B cell (primary cell): Measurements from ENCODE around the gene CHN1. TPM values are rescaled to one million over a fixed set of nuclear protein-coding genes. Genes with fewer than 3 reads are reported as not detected.

Experiments used
- ATAC-seq: fragments of 200-7000 bp; cut with Tn5 transposase; one replicate; pipeline ENCODE4 v1.10.0; 2021; ENCODE audit warnings: low read depth, mild to moderate bottlenecking, moderate number of reproducible peaks, moderate library complexity
- CTCF ChIA-PET: fragments of 350-600 bp; sonication (Branson Sonifier 250); formaldehyde crosslinking; loops from one replicate; lab custom pipeline; 2021; ENCODE audit warnings: antibody characterized with exemption, inconsistent platforms; lab: Charles Lee
- POLR2A ChIA-PET: fragments of 350-600 bp; sonication (Branson Sonifier 250); formaldehyde crosslinking; loops from one replicate; lab custom pipeline; 2021; ENCODE audit warnings: antibody characterized with exemption; lab: Charles Lee
- DNase-seq: peaks from one replicate; pipeline ENCODE4 v3.0.0; 2013
- H2AFZ ChIP-seq: 2 replicates; pipeline ENCODE4 v1.6.1; 2012; ENCODE audit warnings: mild to moderate bottlenecking, low read depth, low read length; ENCODE audit not compliant: insufficient read depth, poor library complexity, severe bottlenecking
- H3K27ac ChIP-seq, 2 donors: 1 replicate in 1 of 2; 2 replicates in 1 of 2; pipeline ENCODE4 v1.5.1; 2012 to 2013; ENCODE audit warnings: low read length in 2 of 2, mild to moderate bottlenecking in 2 of 2, moderate library complexity in 1 of 2
- H3K27me3 ChIP-seq, 4 experiments: fragments of 200-600 bp in 1 of 4; sonication (generic) in 1 of 4; replicated peaks in 1 of 4; 1 replicate in 2 of 4; 2 replicates in 2 of 4; pipeline versions ENCODE4 v1.6.1 to v1.7.0; 2013 to 2016; ENCODE audit warnings: low read length in 3 of 4, mild to moderate bottlenecking in 2 of 4, mixed read lengths in 1 of 4, moderate library complexity in 1 of 4; ENCODE audit not compliant: insufficient read depth in 4 of 4, control insufficient read depth in 3 of 4; ENCODE audit errors: control extremely low read depth in 1 of 4
- H3K36me3 ChIP-seq, 2 experiments: replicated peaks in 1 of 2; 1 replicate in 1 of 2; 2 replicates in 1 of 2; pipeline versions ENCODE4 v1.6.1 to v1.7.1; 2013; ENCODE audit warnings: low read length in 1 of 2; ENCODE audit not compliant: insufficient read depth in 2 of 2, control insufficient read depth in 1 of 2; ENCODE audit errors: control extremely low read depth in 1 of 2, extremely low read depth in 1 of 2
- H3K4me1 ChIP-seq, 2 donors: fragments of 200-600 bp in 1 of 2; sonication (generic) in 1 of 2; 1 replicate in 1 of 2; 2 replicates in 1 of 2; pipeline versions ENCODE4 v1.5.1 to v1.6.1; 2013 to 2017; ENCODE audit warnings: low read length in 2 of 2; ENCODE audit not compliant: control insufficient read depth in 2 of 2, insufficient read depth in 2 of 2
- H3K4me2 ChIP-seq: replicated peaks from 2 replicates; pipeline ENCODE3; 2012; ENCODE audit warnings: mild to moderate bottlenecking, low read depth, low read length; ENCODE audit not compliant: poor library complexity, severe bottlenecking
- H3K4me3 ChIP-seq, 5 experiments: fragments of 200-600 bp in 1 of 5; sonication (generic) in 1 of 5; 1 replicate in 3 of 5; 2 replicates in 2 of 5; pipeline versions ENCODE4 v1.5.1 to v1.7.0; 2011 to 2016; ENCODE audit warnings: low read length in 4 of 5, mild to moderate bottlenecking in 4 of 5, low read depth in 2 of 5, control low read depth in 1 of 5, moderate library complexity in 1 of 5; ENCODE audit not compliant: insufficient read depth in 1 of 5; ENCODE audit errors: control extremely low read depth in 1 of 5, extremely low read depth in 1 of 5
- H3K79me2 ChIP-seq: fragments of 200-600 bp; sonication (generic); one replicate; pipeline ENCODE4 v1.6.0; 2016; ENCODE audit warnings: low read length; ENCODE audit not compliant: control insufficient read depth, insufficient read depth
- H3K9ac ChIP-seq: fragments of 200-600 bp; sonication (generic); 2 replicates; pipeline ENCODE4 v1.6.1; 2017; ENCODE audit warnings: mild to moderate bottlenecking, low read length, moderate library complexity
- H3K9me3 ChIP-seq, 3 donors: one replicate each; pipeline versions ENCODE4 v1.6.1 to v1.7.1; 2013; ENCODE audit warnings: low read length in 2 of 3; ENCODE audit not compliant: control insufficient read depth in 2 of 3, insufficient read depth in 1 of 3; ENCODE audit errors: control extremely low read depth in 1 of 3
- H4K20me1 ChIP-seq: 2 replicates; pipeline ENCODE4 v1.6.0; 2012; ENCODE audit warnings: mild to moderate bottlenecking, low read length; ENCODE audit not compliant: insufficient read depth, control insufficient read depth, poor library complexity, severe bottlenecking
- H3K27ac Mint-ChIP-seq: one replicate; pipeline ENCODE4 v1.8.0; 2021; ENCODE audit warnings: mixed read lengths
- H3K27me3 Mint-ChIP-seq: one replicate; pipeline ENCODE4 v1.8.0; 2021; ENCODE audit warnings: mixed read lengths
- H3K4me1 Mint-ChIP-seq: one replicate; pipeline ENCODE4 v1.8.0; 2021; ENCODE audit warnings: mixed read lengths
- H3K4me3 Mint-ChIP-seq: one replicate; pipeline ENCODE4 v1.8.0; 2021; ENCODE audit warnings: mixed read lengths
- H3K9me3 Mint-ChIP-seq: one replicate; pipeline ENCODE4 v1.8.0; 2022; ENCODE audit warnings: mixed read lengths; ENCODE audit not compliant: insufficient read depth
- CTCF ChIP-seq: fragments of 200-600 bp; IDR thresholded peaks from one replicate; pipeline ENCODE4 v1.8.0; 2022; ENCODE audit warnings: antibody characterized with exemption, mild to moderate bottlenecking
- EZH2 ChIP-seq: IDR thresholded peaks from 2 replicates; pipeline ENCODE4 v1.6.1; 2012; ENCODE audit warnings: borderline replicate concordance, low read depth, mild to moderate bottlenecking, moderate library complexity, low read length; ENCODE audit not compliant: insufficient read depth, poor library complexity, severe bottlenecking
- WGBS: methylation state at CpG from one replicate; pipeline ENCODE4 v1.1.5; 2013; ENCODE audit warnings: missing lambda C conversion rate; ENCODE audit not compliant: insufficient coverage; 5-methylcytosine and 5-hydroxymethylcytosine counted together
- intact Hi-C: fragments of 100-400 bp; cut with micrococcal nuclease; formaldehyde crosslinking; loops from one replicate; pipeline ENCODE4 v1.10.0; 2022
- polyA plus RNA-seq: library from polyadenylated mRNA; depleted of rRNA; stranded (reverse); fragments of >200 nt; gene quantifications from 2 replicates; pipeline ENCODE4 v1.2.3, GENCODE V29; 2012
- total RNA-seq, 2 donors: library from RNA; stranded (reverse); fragments of 120-200 nt in 1 of 2; gene quantifications; 1 replicate in 1 of 2; 2 replicates in 1 of 2; pipeline versions ENCODE4 v1.2.3 to v1.2.4, GENCODE V29; 2013 to 2022

CHN1 gene
- total and polyA plus RNA-seq, 2 donors (not counting 1 experiment from before 2014, with no cell fraction given): 0.79 to 1.4 TPM

DNA sequence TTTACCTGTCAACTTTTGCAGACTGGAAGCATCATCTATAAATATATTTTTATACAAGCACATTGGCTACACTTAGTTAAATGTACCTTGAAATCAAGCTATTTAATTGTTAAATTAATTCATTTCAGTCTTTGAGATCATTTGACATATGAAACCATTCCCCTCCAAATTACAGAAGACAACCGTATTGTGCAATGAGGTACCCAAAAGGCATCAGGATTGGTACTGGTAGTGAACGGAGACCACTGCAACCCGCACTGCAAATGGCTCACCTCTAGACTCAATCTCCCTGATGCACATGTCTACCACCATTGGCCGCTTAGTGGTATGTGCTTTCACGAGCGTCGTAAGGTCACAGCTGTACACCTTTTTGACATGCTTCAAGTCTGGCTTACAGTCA, 193.1 kb downstream of the CHN1 start:
- ChIA-PET POLR2A (no interaction called here), CTCF (no interaction called here)

GRCh38 chr2:174807931-174808330, 197.2 kb downstream of the CHN1 start:
- Histone ChIP-seq H3K4me3 (no peak overlapping the region), H4K20me1 (no peaks in the 10 kb centered on the region), H3K27me3 (no peaks in the 10 kb centered on the region), H3K79me2 (no peaks in the 10 kb centered on the region), H3K27ac (no peak overlapping the region), H2AFZ (no peak overlapping the region), H3K36me3 (no peaks in the 10 kb centered on the region), H3K9ac (no peak overlapping the region), H3K4me2 (no peak overlapping the region), H3K9me3 (no peaks in the 10 kb centered on the region), H3K4me1 (no peaks in the 10 kb centered on the region)
- WGBS: no CpG with 5 or more reads among the region's 1 CpG
- DNase-seq (no peak), ATAC-seq (no peak)
- Mint-ChIP-seq H3K4me1 (no peaks in the 10 kb centered on the region), H3K27me3 (peaks cover 5% of the 10 kb centered on the region), H3K4me3 (no peak overlapping the region), H3K27ac (no peak overlapping the region), H3K9me3 (no peaks in the 10 kb centered on the region)
- no peak for TF ChIP-seq EZH2
- ChIA-PET CTCF (no interaction called here), POLR2A (no interaction called here)
- intact Hi-C loops: no loop called here

More for the DNA sequence above, 193.1 kb downstream of the CHN1 start:
- Histone ChIP-seq H3K9me3 (no peaks in the 10 kb centered on the region), H3K4me1 (no peaks in the 10 kb centered on the region), H2AFZ (no peak overlapping the region), H4K20me1 (no peaks in the 10 kb centered on the region), H3K27me3 (no peaks in the 10 kb centered on the region), H3K9ac (no peak overlapping the region), H3K36me3 (no peaks in the 10 kb centered on the region), H3K27ac (no peak overlapping the region), H3K4me3 (no peak overlapping the region), H3K79me2 (no peaks in the 10 kb centered on the region), H3K4me2 (no peak overlapping the region)
- ATAC-seq (no peak), DNase-seq (no peak)
- H3K27ac Mint-ChIP-seq: no peak overlapping the region
- no peak for TF ChIP-seq EZH2
- no peak for TF ChIP-seq CTCF
- intact Hi-C loops: no loop called here
- H3K4me3 Mint-ChIP-seq: no peak overlapping the region
- H3K9me3 Mint-ChIP-seq: no peaks in the 10 kb centered on the region
- H3K27me3 Mint-ChIP-seq: peaks cover 3% of the 10 kb centered on the region
- 98% methylated on average over 7 of the region's 7 CpGs for WGBS
- no peaks in the 10 kb centered on the region for H3K4me1 Mint-ChIP-seq
